ENCODE measurements around the gene PPP1R2.

GRCh38 chr3:195579281-195579680 lies 36.2 kb upstream of the PPP1R2 start:
- TF ChIP-seq POLR2A (IDR thresholded peaks at IDR 0.05): no peak
- TF ChIP-seq, protein P1, sequence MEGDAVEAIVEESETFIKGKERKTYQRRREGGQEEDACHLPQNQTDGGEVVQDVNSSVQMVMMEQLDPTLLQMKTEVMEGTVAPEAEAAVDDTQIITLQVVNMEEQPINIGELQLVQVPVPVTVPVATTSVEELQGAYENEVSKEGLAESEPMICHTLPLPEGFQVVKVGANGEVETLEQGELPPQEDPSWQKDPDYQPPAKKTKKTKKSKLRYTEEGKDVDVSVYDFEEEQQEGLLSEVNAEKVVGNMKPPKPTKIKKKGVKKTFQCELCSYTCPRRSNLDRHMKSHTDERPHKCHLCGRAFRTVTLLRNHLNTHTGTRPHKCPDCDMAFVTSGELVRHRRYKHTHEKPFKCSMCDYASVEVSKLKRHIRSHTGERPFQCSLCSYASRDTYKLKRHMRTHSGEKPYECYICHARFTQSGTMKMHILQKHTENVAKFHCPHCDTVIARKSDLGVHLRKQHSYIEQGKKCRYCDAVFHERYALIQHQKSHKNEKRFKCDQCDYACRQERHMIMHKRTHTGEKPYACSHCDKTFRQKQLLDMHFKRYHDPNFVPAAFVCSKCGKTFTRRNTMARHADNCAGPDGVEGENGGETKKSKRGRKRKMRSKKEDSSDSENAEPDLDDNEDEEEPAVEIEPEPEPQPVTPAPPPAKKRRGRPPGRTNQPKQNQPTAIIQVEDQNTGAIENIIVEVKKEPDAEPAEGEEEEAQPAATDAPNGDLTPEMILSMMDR (IDR thresholded peaks at IDR 0.05): no peak

Measured in esophagus squamous epithelium (tissue), 4 donors.